K562 (cell line): Measurements from ENCODE around the gene OSM. TPM values are rescaled to one million over a fixed set of nuclear protein-coding genes. Genes with fewer than 3 reads are reported as not detected.
"Not testable (repeated sequence)": the region's sequence is repeated elsewhere in the genome, so short reads cannot be mapped to it uniquely, and the experiment has no call there.

ENCODE experiments used
- ATAC-seq: fragments of 200-7000 bp; cut with Tn5 transposase; 3 replicates; pipeline ENCODE4 v1.9.1; 2020; ENCODE audit warnings: moderate library complexity
- BruUV-seq: library from RNA; stranded (reverse); fragments of 400-500 nt; replicated peaks from 2 replicates; lab custom pipeline; 2021; lab: Mats Ljungman, UMichigan
- CTCF ChIA-PET: fragments of 300-600 bp; formaldehyde crosslinking; extraction: SDS; loops from one replicate; lab custom pipeline; 2021; ENCODE audit warnings: low intra/inter-chr PET ratio; lab: Yijun Ruan, JAX
- POLR2A ChIA-PET: fragments of 300-600, 350-650 bp; sonication (Branson Sonifier 250); formaldehyde crosslinking; extraction: SDS; loops from one replicate; lab custom pipeline; 2021; ENCODE audit warnings: antibody characterized with exemption, inconsistent platforms; lab: Yijun Ruan, JAX
- DNase-seq, 4 experiments: peaks; one replicate each; pipeline versions ENCODE4 v3.0.0 to v3.0.0-alpha.2; 2011 to 2018; ENCODE audit warnings: low spot score in 3 of 4, mixed read lengths in 3 of 4; ENCODE audit errors: extremely low read depth in 1 of 4
- FAIRE-seq: peaks from 2 replicates; lab custom pipeline; 2011; peaks lifted over from hg19 to GRCh38; lab: Jason Lieb, UNC
- H2AFZ ChIP-seq: 2 replicates; pipeline ENCODE4 v1.6.0; 2011; ENCODE audit warnings: low read depth, low read length, control low read depth, inconsistent platforms
- H3K27ac ChIP-seq: fragments of 200-600 bp; 3 replicates; pipeline ENCODE4 v1.8.0; 2011; ENCODE audit warnings: low read depth, mild to moderate bottlenecking, control low read depth, inconsistent platforms, low read length, moderate library complexity, mixed read lengths; ENCODE audit errors: extremely low read depth
- H3K27me3 ChIP-seq, 2 experiments: fragments of 300-600 bp in 1 of 2; 2 replicates in 1 of 2; 3 replicates in 1 of 2; pipeline versions ENCODE4 v1.6.0 to v1.8.0; 2011; ENCODE audit warnings: inconsistent platforms in 2 of 2, low read length in 2 of 2, mild to moderate bottlenecking in 1 of 2, mixed read lengths in 1 of 2, moderate library complexity in 1 of 2; ENCODE audit not compliant: control insufficient read depth in 2 of 2, insufficient read depth in 2 of 2
- H3K36me3 ChIP-seq: fragments of 300-600 bp; 3 replicates; pipeline ENCODE4 v1.8.0; 2011; ENCODE audit warnings: mild to moderate bottlenecking, low read length, inconsistent platforms; ENCODE audit not compliant: control insufficient read depth, insufficient read depth
- H3K4me1 ChIP-seq, 2 experiments: fragments of 200-600 bp in 1 of 2; replicated peaks in 1 of 2; 2 replicates in 1 of 2; 3 replicates in 1 of 2; pipeline versions ENCODE4 v1.5.1 to v1.8.0; 2011; ENCODE audit warnings: inconsistent platforms in 2 of 2, low read length in 2 of 2, mild to moderate bottlenecking in 1 of 2, mixed read lengths in 1 of 2, moderate library complexity in 1 of 2; ENCODE audit not compliant: control insufficient read depth in 2 of 2, insufficient read depth in 2 of 2
- H3K4me2 ChIP-seq: 2 replicates; pipeline ENCODE4 v1.6.1; 2011; ENCODE audit warnings: low read length, control low read depth, inconsistent platforms, mixed read lengths; ENCODE audit not compliant: insufficient read depth
- H3K4me3 ChIP-seq: fragments of 200-600 bp; sonication (generic), shearing (Covaris generic); 2 replicates; pipeline ENCODE4 v1.5.1; 2016; ENCODE audit warnings: control low read depth, inconsistent platforms
- H3K79me2 ChIP-seq: fragments of 200-600 bp; 3 replicates; pipeline ENCODE4 v1.8.0; 2011; ENCODE audit warnings: low read length, inconsistent platforms; ENCODE audit not compliant: control insufficient read depth, insufficient read depth
- H3K9ac ChIP-seq, 2 experiments: 2 replicates each; pipeline versions ENCODE4 v1.6.0 to v1.6.1; 2011; ENCODE audit warnings: low read depth in 2 of 2, low read length in 2 of 2, control low read depth in 1 of 2, inconsistent platforms in 1 of 2, mild to moderate bottlenecking in 1 of 2, mixed read lengths in 1 of 2; ENCODE audit not compliant: insufficient read depth in 1 of 2
- H3K9me1 ChIP-seq: one replicate; pipeline ENCODE4 v1.6.0; 2011; ENCODE audit warnings: inconsistent platforms, mild to moderate bottlenecking, low read length, moderate library complexity; ENCODE audit not compliant: control insufficient read depth, insufficient read depth
- H3K9me3 ChIP-seq: replicated peaks from 2 replicates; pipeline ENCODE4 v1.5.1; 2011; ENCODE audit warnings: low read depth, low read length, inconsistent platforms; ENCODE audit not compliant: control insufficient read depth, insufficient read depth
- H4K20me1 ChIP-seq: replicated peaks from 2 replicates; pipeline ENCODE4 v1.6.1; 2011; ENCODE audit warnings: low read length, inconsistent platforms, mixed read lengths; ENCODE audit not compliant: control insufficient read depth, insufficient read depth
- FOXJ2 ChIP-seq: fragments of 200-800 bp; sonication (Bioruptor generic); IDR thresholded peaks from 2 replicates; pipeline ENCODE4 v1.6.1; 2016; ENCODE audit warnings: missing genetic modification characterization, missing compliant biosample characterization
- NFIC ChIP-seq: fragments of 450-650 bp; IDR thresholded peaks from 2 replicates; pipeline ENCODE4 v1.6.1; 2017; ENCODE audit warnings: mild to moderate bottlenecking, inconsistent platforms
- ZNF121 ChIP-seq: sonication (generic); formaldehyde crosslinking; conservative IDR thresholded peaks from 2 replicates; pipeline ENCODE4 v1.8.0; 2022; ENCODE audit warnings: missing genetic modification reagents
- WGBS: fragments of 100-300 bp; shearing (Covaris generic); methylation state at CpG from one replicate; pipeline ENCODE4 v1.1.6; 2016; ENCODE audit warnings: low coverage, mixed read lengths; ENCODE audit not compliant: insufficient coverage; ENCODE audit errors: missing lambda C conversion rate; 5-methylcytosine and 5-hydroxymethylcytosine counted together
- in situ Hi-C: fragments of 300-500 bp; cut with MboI; formaldehyde crosslinking; loops from 4 replicates; pipeline ENCODE4 v1.15.0; 2018; ENCODE audit warnings: inconsistent platforms, mixed read lengths
- intact Hi-C: fragments of 100-400 bp; cut with micrococcal nuclease; formaldehyde crosslinking; loops from 2 replicates; pipeline ENCODE4 v1.14.2; 2022
- polyA plus RNA-seq, 8 experiments: library from polyadenylated mRNA; depleted of rRNA in 4 of 8; stranded (reverse) in 5 of 8; unstranded in 3 of 8; fragments of >200 nt; fragmentation: Nextera tagmentation in 2 of 8; fragmentation: Illumina TruSeq in 1 of 8; extraction: Ambion mirVana in 2 of 8; extraction: Trizol in 1 of 8; gene quantifications; 2 replicates each; pipeline versions ENCODE4 v1.2.1 to v1.2.3, GENCODE V29; 2011 to 2014; ENCODE audit warnings: inconsistent platforms in 1 of 8, missing spikeins in 1 of 8
- total RNA-seq, 7 experiments: library from RNA; depleted of rRNA in 6 of 7; stranded (reverse); fragments of >200 nt in 6 of 7; fragmentation: Illumina TruSeq in 2 of 7; extraction: Trizol in 2 of 7; gene quantifications; 2 replicates each; pipeline versions ENCODE4 v1.2.1 to v1.2.3, GENCODE V29; 2011 to 2021; ENCODE audit warnings: low replicate concordance in 1 of 7

OSM gene
- total and polyA plus RNA-seq, 9 of the 15 experiments (the other 6 are each of a cell fraction or from before 2014, with no cell fraction given): 0.22 TPM; not detected in 8

GRCh38 chr22:30216272-30216671 lies 50.4 kb downstream of the OSM start:
- peak overlapping the region; percentile 34; the same call in 1 of the 2 replicates for H3K4me2 ChIP-seq
- H4K20me1 ChIP-seq, CTCF ChIA-PET, H3K9ac ChIP-seq, H3K36me3 ChIP-seq, H3K79me2 ChIP-seq, H3K9me1 ChIP-seq, H3K9me3 ChIP-seq: not testable (repeated sequence)
- intact Hi-C loops: loop anchor here (5.0 kb wide), 1 partner anchor 34 kb away; no protein-coding TSS in a partner anchor
- TF ChIP-seq FOXJ2 (tag) (0 out of 2 replicates have a peak, but pooled peaks have one; percentile 13), ZNF121 (peak; percentile 65)
- TF ChIP-seq, all 486 proteins: peak for 2; not testable (repeated sequence) for 484
- DNase-seq, in situ Hi-C loops, H3K27ac ChIP-seq, ATAC-seq, H3K27me3 ChIP-seq, POLR2A ChIA-PET, FAIRE-seq, BruUV-seq, H3K4me3 ChIP-seq: not testable (repeated sequence)
- WGBS: 66% methylated on average over 3 of the region's 3 CpGs
- Histone ChIP-seq H2AFZ (0 out of 2 replicates have a peak overlapping the region, but pooled peaks have one; percentile 39), H3K4me1 (peaks cover 24 to 38% of the 10 kb centered on the region in 2 experiments; a peak in 4 of 5 replicates)

GRCh38 chr22:30214703-30215407 lies 51.8 kb downstream of the OSM start:
- Histone ChIP-seq H2AFZ (no peak overlapping the region), H3K27me3 (no peaks in the 10 kb centered on the region), H3K4me3 (no peak overlapping the region), H3K79me2 (no peaks in the 10 kb centered on the region), H3K9me1 (no peaks in the 10 kb centered on the region), H4K20me1 (0 out of 2 replicates have a peak, but pooled peaks cover 3% of the 10 kb centered on the region), H3K4me2 (no peak overlapping the region), H3K36me3 (no peaks in the 10 kb centered on the region), H3K27ac (no peak overlapping the region), H3K9me3 (no peaks in the 10 kb centered on the region), H3K9ac (peak overlapping the region in 1 of 2 experiments; percentile 17; a peak in 1 of 4 replicates), H3K4me1 (peaks cover 24 to 40% of the 10 kb centered on the region in 2 experiments; a peak in 4 of 5 replicates)
- DNase-seq: no peak
- no peak for FAIRE-seq
- WGBS: 9% methylated on average over 10 of the region's 12 CpGs
- ChIA-PET CTCF (no interaction called here), POLR2A (interaction anchor here (0.6 to 1.2 kb wide), 3 partner anchors 10 to 22 kb away, joined by 3 to 4 read pairs (median 3); no protein-coding TSS in a partner anchor)
- BruUV-seq: no TSS peak
- ATAC-seq: no peak
- in situ Hi-C loops (no loop called here), intact Hi-C loops (loop anchor here (5.0 kb wide), 1 partner anchor 33 kb away; no protein-coding TSS in a partner anchor)
- peak; percentile 72 for TF ChIP-seq NFIC
